Vagina (tissue), 2 donors: ENCODE data around the gene STARD7.

Source experiments
- CTCF ChIP-seq, 3 experiments: fragments of 450-650 bp in 2 of 3; fragments of 200-600 bp in 1 of 3; sonication (generic) in 1 of 3; IDR thresholded peaks; one replicate each; pipeline ENCODE4 v1.5.1; 2017 to 2019; ENCODE audit warnings: antibody characterized with exemption in 3 of 3, mild to moderate bottlenecking in 2 of 3, moderate library complexity in 2 of 3
- POLR2A ChIP-seq, 2 donors: fragments of 450-650 bp; IDR thresholded peaks; one replicate each; pipeline ENCODE4 v1.6.1; 2017; ENCODE audit warnings: antibody characterized with exemption in 2 of 2, mild to moderate bottlenecking in 2 of 2, moderate library complexity in 2 of 2

- TF ChIP-seq CTCF (IDR thresholded peaks at IDR 0.05) (no peak), POLR2A (IDR thresholded peaks at IDR 0.05) (no peak)
Observed at GRCh38 chr2:96250188-96250587, 41.6 kb upstream of the STARD7 start.
